ENCODE measurements around the gene PIP4P1.
"Not testable (repeated sequence)": the region's sequence is repeated elsewhere in the genome, so short reads cannot be mapped to it uniquely, and the experiment has no call there.

PIP4P1 gene

DNA sequence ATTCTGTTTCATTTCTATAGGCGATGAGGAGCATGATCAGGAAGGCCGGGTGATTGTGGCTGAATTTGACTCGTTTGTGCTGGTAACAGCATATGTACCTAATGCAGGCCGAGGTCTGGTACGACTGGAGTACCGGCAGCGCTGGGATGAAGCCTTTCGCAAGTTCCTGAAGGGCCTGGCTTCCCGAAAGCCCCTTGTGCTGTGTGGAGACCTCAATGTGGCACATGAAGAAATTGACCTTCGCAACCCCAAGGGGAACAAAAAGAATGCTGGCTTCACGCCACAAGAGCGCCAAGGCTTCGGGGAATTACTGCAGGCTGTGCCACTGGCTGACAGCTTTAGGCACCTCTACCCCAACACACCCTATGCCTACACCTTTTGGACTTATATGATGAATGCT, 4.3 kb downstream of the PIP4P1 start:
- H3K9me3 ChIP-seq (ENCODE audit: control insufficient read depth, insufficient read depth, low read length) = no peaks in the 10 kb centered on the region
- H3K27ac ChIP-seq (ENCODE audit: low read depth, low read length) = no peak overlapping the region
- H3F3A ChIP-seq (ENCODE audit: control insufficient read depth, insufficient read depth) = peaks cover 37% of the 10 kb centered on the region
- H3K4me3 ChIP-seq (ENCODE audit: low read length) = peak overlapping the region; percentile 92
- H4K20me1 ChIP-seq (ENCODE audit: control insufficient read depth, insufficient read depth, low read depth, low read length) = peaks cover 9% of the 10 kb centered on the region; the same call in 1 of the 2 replicates
- peaks cover 59% of the 10 kb centered on the region for H3K4me1 ChIP-seq (ENCODE audit: control insufficient read depth, low read length)
- H3K9me2 ChIP-seq (replicated peaks; ENCODE audit: control insufficient read depth, low read length) = no peaks in the 10 kb centered on the region
- no peaks in the 10 kb centered on the region for H3K27me3 ChIP-seq (ENCODE audit: control insufficient read depth, low read length)
- H3K36me3 ChIP-seq (ENCODE audit: control insufficient read depth, low read length) = peaks cover 81% of the 10 kb centered on the region
- TF ChIP-seq, protein P1, sequence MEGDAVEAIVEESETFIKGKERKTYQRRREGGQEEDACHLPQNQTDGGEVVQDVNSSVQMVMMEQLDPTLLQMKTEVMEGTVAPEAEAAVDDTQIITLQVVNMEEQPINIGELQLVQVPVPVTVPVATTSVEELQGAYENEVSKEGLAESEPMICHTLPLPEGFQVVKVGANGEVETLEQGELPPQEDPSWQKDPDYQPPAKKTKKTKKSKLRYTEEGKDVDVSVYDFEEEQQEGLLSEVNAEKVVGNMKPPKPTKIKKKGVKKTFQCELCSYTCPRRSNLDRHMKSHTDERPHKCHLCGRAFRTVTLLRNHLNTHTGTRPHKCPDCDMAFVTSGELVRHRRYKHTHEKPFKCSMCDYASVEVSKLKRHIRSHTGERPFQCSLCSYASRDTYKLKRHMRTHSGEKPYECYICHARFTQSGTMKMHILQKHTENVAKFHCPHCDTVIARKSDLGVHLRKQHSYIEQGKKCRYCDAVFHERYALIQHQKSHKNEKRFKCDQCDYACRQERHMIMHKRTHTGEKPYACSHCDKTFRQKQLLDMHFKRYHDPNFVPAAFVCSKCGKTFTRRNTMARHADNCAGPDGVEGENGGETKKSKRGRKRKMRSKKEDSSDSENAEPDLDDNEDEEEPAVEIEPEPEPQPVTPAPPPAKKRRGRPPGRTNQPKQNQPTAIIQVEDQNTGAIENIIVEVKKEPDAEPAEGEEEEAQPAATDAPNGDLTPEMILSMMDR (IDR thresholded peaks at IDR 0.05; ENCODE audit: low read depth, low read length, poor library complexity, severe bottlenecking) = no peak
- TF ChIP-seq EZH2phosphoT487 (IDR thresholded peaks at IDR 0.05; ENCODE audit: borderline replicate concordance, low read length) = no peak
- H3K4me2 ChIP-seq (ENCODE audit: low read length) = peak overlapping the region; percentile 71
- peaks cover 90% of the 10 kb centered on the region for H3K79me2 ChIP-seq (ENCODE audit: control insufficient read depth, low read length)

DNA sequence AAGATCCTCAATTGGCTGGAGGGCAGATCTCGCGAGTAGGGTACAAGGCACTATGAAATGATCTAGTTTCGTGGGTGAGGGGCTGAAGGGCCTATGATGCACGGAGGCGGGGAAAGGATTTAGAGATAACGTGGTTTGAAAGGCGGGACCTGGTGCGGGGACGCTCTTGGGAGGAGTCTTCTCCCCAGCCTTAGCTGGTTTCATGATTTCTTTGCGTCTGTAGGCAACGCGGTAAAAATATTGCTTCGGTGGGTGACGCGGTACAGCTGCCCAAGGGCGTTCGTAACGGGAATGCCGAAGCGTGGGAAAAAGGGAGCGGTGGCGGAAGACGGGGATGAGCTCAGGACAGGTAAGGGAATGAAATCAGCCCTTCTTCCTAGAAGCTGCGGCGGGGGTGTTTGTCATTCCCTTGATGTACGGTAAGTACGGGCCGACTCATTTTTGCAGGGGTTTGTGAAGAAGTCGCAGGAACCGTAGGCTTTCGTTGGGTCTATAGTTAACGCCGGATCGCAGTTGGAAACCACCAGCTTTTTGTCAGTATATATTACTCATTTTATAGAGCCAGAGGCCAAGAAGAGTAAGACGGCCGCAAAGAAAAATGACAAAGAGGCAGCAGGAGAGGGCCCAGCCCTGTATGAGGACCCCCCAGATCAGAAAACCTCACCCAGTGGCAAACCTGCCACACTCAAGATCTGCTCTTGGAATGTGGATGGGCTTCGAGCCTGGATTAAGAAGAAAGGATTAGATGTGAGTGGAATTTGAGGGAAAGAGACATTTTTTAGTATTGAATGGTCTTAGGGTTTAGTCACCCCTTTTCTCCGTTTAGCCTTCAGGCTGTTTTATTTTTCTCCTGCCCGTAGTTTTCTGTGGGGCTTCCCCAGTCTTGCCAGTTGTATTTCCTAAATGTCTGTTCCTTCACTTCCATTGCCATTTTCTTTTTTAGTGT, 5.6 kb downstream of the PIP4P1 start:
- H3K36me3 ChIP-seq (ENCODE audit: control insufficient read depth, low read length) = peaks cover 91% of the 10 kb centered on the region
- H3F3A ChIP-seq (ENCODE audit: control insufficient read depth, insufficient read depth) = peaks cover 35% of the 10 kb centered on the region
- H3K9me3 ChIP-seq (ENCODE audit: control insufficient read depth, insufficient read depth, low read length) = no peaks in the 10 kb centered on the region
- peak overlapping the region; percentile 92 for H3K4me3 ChIP-seq (ENCODE audit: low read length)
- peak overlapping the region; percentile 79 for H3K27ac ChIP-seq (ENCODE audit: low read depth, low read length)
- H3K27me3 ChIP-seq (ENCODE audit: control insufficient read depth, low read length) = no peaks in the 10 kb centered on the region
- peaks cover 8% of the 10 kb centered on the region; the same call in 1 of the 2 replicates for H4K20me1 ChIP-seq (ENCODE audit: control insufficient read depth, insufficient read depth, low read depth, low read length)
- no peak for TF ChIP-seq EZH2phosphoT487 (IDR thresholded peaks at IDR 0.05; ENCODE audit: borderline replicate concordance, low read length)
- TF ChIP-seq, protein P1 (IDR thresholded peaks at IDR 0.05; ENCODE audit: low read depth, low read length, poor library complexity, severe bottlenecking) = no peak
- H3K79me2 ChIP-seq (ENCODE audit: control insufficient read depth, low read length) = peaks cover 88% of the 10 kb centered on the region
- peak overlapping the region; percentile 71 for H3K4me2 ChIP-seq (ENCODE audit: low read length)
- peaks cover 55% of the 10 kb centered on the region for H3K4me1 ChIP-seq (ENCODE audit: control insufficient read depth, low read length)
- no peaks in the 10 kb centered on the region for H3K9me2 ChIP-seq (replicated peaks; ENCODE audit: control insufficient read depth, low read length)

DNA sequence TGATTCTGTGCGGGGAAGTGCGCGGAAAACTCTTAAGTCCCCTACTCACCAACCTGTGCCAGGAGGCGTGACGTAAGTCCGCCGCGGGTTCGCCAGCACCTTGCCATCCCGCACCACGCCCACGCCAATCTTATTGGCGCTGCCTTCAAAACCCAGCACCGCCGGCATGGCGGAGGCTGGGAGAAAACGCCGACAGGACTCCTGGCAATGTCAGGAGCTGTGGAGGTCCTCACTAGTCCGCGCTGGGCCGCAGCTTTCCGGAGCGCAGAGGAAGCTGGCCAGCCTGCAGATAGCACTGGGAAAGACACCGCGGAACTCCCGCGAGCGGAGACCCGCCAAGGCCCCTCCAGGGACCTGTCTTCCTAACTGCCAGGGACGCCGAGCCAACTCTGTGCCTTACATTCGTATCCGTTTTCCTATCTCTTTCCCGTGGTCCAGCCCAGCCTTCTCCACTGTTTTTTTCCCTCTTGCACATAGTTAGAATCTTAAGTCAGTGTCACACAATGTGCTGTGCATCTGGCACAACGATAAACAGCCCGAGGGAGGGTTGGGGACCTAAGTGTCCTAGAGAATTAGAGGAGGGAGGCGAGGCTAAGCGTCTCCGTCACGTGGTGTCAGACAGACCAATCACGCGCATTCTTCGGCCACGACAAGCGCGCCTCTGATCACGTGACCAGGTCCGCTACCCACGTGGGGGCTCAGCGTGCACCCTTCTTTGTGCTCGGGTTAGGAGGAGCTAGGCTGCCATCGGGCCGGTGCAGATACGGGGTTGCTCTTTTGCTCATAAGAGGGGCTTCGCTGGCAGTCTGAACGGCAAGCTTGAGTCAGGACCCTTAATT, 6.5 kb downstream of the PIP4P1 start, which contains the start of the genes APEX1 and OSGEP:
Gene APEX1 (plus strand): TSS at position 711 of the 839 bp plus-strand sequence. CDS start 420 bp downstream, outside the sequence.
Gene OSGEP (minus strand): TSS at position 297 of the 839 bp plus-strand sequence. CDS start 129 bp downstream, at position 168.
- Histone ChIP-seq H3K79me2 (ENCODE audit: control insufficient read depth, low read length) (peaks cover 79% of the 10 kb centered on the region), H3K9me2 (replicated peaks; ENCODE audit: control insufficient read depth, low read length) (no peaks in the 10 kb centered on the region)
- no peak for TF ChIP-seq EZH2phosphoT487 (IDR thresholded peaks at IDR 0.05; ENCODE audit: borderline replicate concordance, low read length)
- TF ChIP-seq, protein P1 (IDR thresholded peaks at IDR 0.05; ENCODE audit: low read depth, low read length, poor library complexity, severe bottlenecking) = no peak

DNA sequence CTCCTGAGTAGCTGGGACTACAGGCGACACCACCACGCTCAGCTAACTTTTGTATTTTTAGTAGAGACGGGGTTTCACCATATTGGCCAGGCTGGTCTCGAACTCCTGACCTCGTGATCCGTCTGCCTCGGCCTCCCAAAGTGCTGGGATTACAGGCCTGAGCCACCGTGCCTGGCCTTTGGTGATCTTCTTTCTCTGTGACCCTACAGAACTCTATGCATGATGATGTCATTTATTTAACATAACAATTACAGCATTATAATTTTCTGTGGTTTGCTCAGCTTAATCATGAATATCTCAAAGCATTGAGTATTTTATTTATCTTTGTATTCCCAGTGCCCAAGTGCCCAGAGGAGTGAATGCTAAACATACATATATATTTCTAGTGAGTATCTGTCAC, 8.4 kb downstream of the PIP4P1 start:
- H3K4me2 ChIP-seq (ENCODE audit: low read length) = peak overlapping the region; percentile 71; the same call in 1 of the 2 replicates
- peaks cover 91% of the 10 kb centered on the region for H3K36me3 ChIP-seq (ENCODE audit: control insufficient read depth, low read length)
- H3K79me2 ChIP-seq (ENCODE audit: control insufficient read depth, low read length) = peaks cover 60% of the 10 kb centered on the region

More for the DNA sequence above, 6.5 kb downstream of the PIP4P1 start, which contains the start of the genes APEX1 and OSGEP:
- Histone ChIP-seq H3K4me3 (ENCODE audit: low read length) (peak within 1 kb of the TSS; percentile 92), H3K36me3 (ENCODE audit: control insufficient read depth, low read length) (peaks cover 91% of the 10 kb centered on the region), H3K27me3 (ENCODE audit: control insufficient read depth, low read length) (no peaks in the 10 kb centered on the region), H3K9me3 (ENCODE audit: control insufficient read depth, insufficient read depth, low read length) (no peaks in the 10 kb centered on the region), H4K20me1 (ENCODE audit: control insufficient read depth, insufficient read depth, low read depth, low read length) (no peaks in the 10 kb centered on the region), H3K4me1 (ENCODE audit: control insufficient read depth, low read length) (peaks cover 46% of the 10 kb centered on the region), H3K4me2 (ENCODE audit: low read length) (peak within 1 kb of the TSS; percentile 71), H3F3A (ENCODE audit: control insufficient read depth, insufficient read depth) (peaks cover 30% of the 10 kb centered on the region), H3K27ac (ENCODE audit: low read depth, low read length) (peak within 1 kb of the TSS; percentile 79)

More for the DNA sequence above, 8.4 kb downstream of the PIP4P1 start:
- not testable (repeated sequence) for H3K9me2 ChIP-seq (replicated peaks; ENCODE audit: control insufficient read depth, low read length); H3K27ac ChIP-seq (ENCODE audit: low read depth, low read length); H3K9me3 ChIP-seq (ENCODE audit: control insufficient read depth, insufficient read depth, low read length); H4K20me1 ChIP-seq (ENCODE audit: control insufficient read depth, insufficient read depth, low read depth, low read length); H3K27me3 ChIP-seq (ENCODE audit: control insufficient read depth, low read length); H3K4me3 ChIP-seq (ENCODE audit: low read length)
- peaks cover 29% of the 10 kb centered on the region for H3K4me1 ChIP-seq (ENCODE audit: control insufficient read depth, low read length)
- peaks cover 13% of the 10 kb centered on the region for H3F3A ChIP-seq (ENCODE audit: control insufficient read depth, insufficient read depth)
